K562 (cell line): ENCODE data around the gene MAP2K7. TPM values are rescaled to one million over a fixed set of nuclear protein-coding genes. Genes with fewer than 3 reads are reported as not detected.

Source experiments
- ATF6 ChIP-seq: sonication (generic); formaldehyde crosslinking; IDR thresholded peaks from 2 replicates; pipeline ENCODE4 v1.4.0; 2020; ENCODE audit warnings: mild to moderate bottlenecking, missing genetic modification reagents
- BRD4 ChIP-seq: fragments of 200-600 bp; sonication (generic); IDR thresholded peaks from 2 replicates; pipeline ENCODE4 v1.6.1; 2017; ENCODE audit warnings: inconsistent platforms
- C11orf30 ChIP-seq: fragments of 450-650 bp; IDR thresholded peaks from 2 replicates; pipeline ENCODE4 v1.6.1; 2016; ENCODE audit warnings: low read depth, mild to moderate bottlenecking
- CEBPG ChIP-seq, 3 experiments: fragments of 200-800 bp in 1 of 3; sonication (Bioruptor generic) in 1 of 3; sonication (generic) in 1 of 3; formaldehyde crosslinking in 1 of 3; IDR thresholded peaks in 2 of 3; conservative IDR thresholded peaks in 1 of 3; 2 replicates each; pipeline versions ENCODE4 v1.6.1 to v1.8.0; 2016 to 2022; ENCODE audit warnings: missing compliant biosample characterization in 2 of 3, missing genetic modification characterization in 2 of 3, mild to moderate bottlenecking in 1 of 3, missing genetic modification reagents in 1 of 3
- ESRRB ChIP-seq: fragments of 250-450 bp; sonication (Bioruptor Pico); IDR thresholded peaks from 2 replicates; pipeline ENCODE4 v1.5.0; 2020; ENCODE audit warnings: mild to moderate bottlenecking, moderate library complexity, borderline replicate concordance
- HCFC1 ChIP-seq: IDR thresholded peaks from 2 replicates; pipeline ENCODE4 v1.6.1; 2012; ENCODE audit warnings: low read depth, low read length, improper control_type of control experiment
- MXI1 ChIP-seq: IDR thresholded peaks from 2 replicates; pipeline ENCODE4 v1.6.1; 2011; ENCODE audit warnings: low read depth, mild to moderate bottlenecking, improper control_type of control experiment, low read length
- NR0B1 ChIP-seq: fragments of 450-650 bp; IDR thresholded peaks from one replicate; pipeline ENCODE4 v1.6.1; 2018; ENCODE audit warnings: mild to moderate bottlenecking, moderate library complexity; ENCODE audit not compliant: partially characterized antibody
- PCBP2 ChIP-seq: fragments of 200-400 bp; formaldehyde crosslinking; IDR thresholded peaks from 2 replicates; pipeline ENCODE4 v1.6.1; 2018; ENCODE audit warnings: low read length, low read depth, mild to moderate bottlenecking, moderate library complexity; ENCODE audit not compliant: poor library complexity, severe bottlenecking
- RBFOX2 ChIP-seq: fragments of 200-400 bp; formaldehyde crosslinking; IDR thresholded peaks from 2 replicates; pipeline ENCODE4 v1.6.1; 2017; ENCODE audit warnings: low read depth, mild to moderate bottlenecking, low read length, moderate library complexity
- SETDB1 ChIP-seq: IDR thresholded peaks from one replicate; pipeline ENCODE4 v1.6.1; 2012; ENCODE audit warnings: low read length, control low read depth, inconsistent platforms
- SMC3 ChIP-seq: conservative IDR thresholded peaks from 2 replicates; pipeline ENCODE4 v1.6.1; 2011; ENCODE audit warnings: low read depth, low read length, improper control_type of control experiment; ENCODE audit not compliant: insufficient read depth
- TBP ChIP-seq: optimal IDR thresholded peaks from 2 replicates; pipeline ENCODE3; 2011; ENCODE audit warnings: low read depth, low read length, improper control_type of control experiment
- USF2 ChIP-seq: sonication (generic); formaldehyde crosslinking; IDR thresholded peaks from 2 replicates; pipeline ENCODE4 v1.5.0; 2020; ENCODE audit warnings: missing genetic modification reagents
- ZC3H11A ChIP-seq: IDR thresholded peaks from 2 replicates; pipeline ENCODE4 v1.6.1; 2012; ENCODE audit warnings: low read depth, low read length, improper control_type of control experiment
- ZC3H4 ChIP-seq: sonication (generic); formaldehyde crosslinking; IDR thresholded peaks from 2 replicates; pipeline ENCODE4 v1.9.0; 2021; ENCODE audit warnings: missing genetic modification reagents, borderline replicate concordance
- ZFP36 ChIP-seq: fragments of 150-350 bp; IDR thresholded peaks from 2 replicates; pipeline ENCODE4 v1.6.1; 2018; ENCODE audit warnings: low read length, low read depth; ENCODE audit not compliant: partially characterized antibody
- ZFX ChIP-seq: sonication (generic); formaldehyde crosslinking; IDR thresholded peaks from 2 replicates; pipeline ENCODE4 v1.8.0; 2022; ENCODE audit warnings: mild to moderate bottlenecking, missing genetic modification reagents, moderate library complexity
- ZNF12 ChIP-seq: sonication (generic); formaldehyde crosslinking; IDR thresholded peaks from 2 replicates; pipeline ENCODE4 v1.4.0; 2020; ENCODE audit warnings: mild to moderate bottlenecking, missing genetic modification reagents
- ZNF224 ChIP-seq: sonication (generic); formaldehyde crosslinking; IDR thresholded peaks from 2 replicates; pipeline ENCODE4 v1.8.0; 2022; ENCODE audit warnings: mild to moderate bottlenecking, missing genetic modification reagents
- ZNF347 ChIP-seq: fragments of 450-650 bp; formaldehyde crosslinking; IDR thresholded peaks from 2 replicates; pipeline ENCODE4 v1.4.0; 2020; ENCODE audit warnings: low read depth, mild to moderate bottlenecking, moderate library complexity
- ZNF431 ChIP-seq: sonication (generic); formaldehyde crosslinking; IDR thresholded peaks from 2 replicates; pipeline ENCODE4 v1.8.0; 2022; ENCODE audit warnings: mild to moderate bottlenecking, missing genetic modification reagents
- ZNF584 ChIP-seq: fragments of 200-800 bp; sonication (Bioruptor generic); IDR thresholded peaks from 2 replicates; pipeline ENCODE4 v1.6.1; 2016; ENCODE audit warnings: low read depth, mild to moderate bottlenecking, missing genetic modification characterization, missing compliant biosample characterization
- ZNF586 ChIP-seq: fragments of 450-650 bp; formaldehyde crosslinking; conservative IDR thresholded peaks from 2 replicates; pipeline ENCODE4 v1.4.0; 2020; ENCODE audit warnings: mild to moderate bottlenecking, moderate library complexity
- ZNF766 ChIP-seq: fragments of 200-800 bp; sonication (Bioruptor generic); conservative IDR thresholded peaks from 2 replicates; pipeline ENCODE4 v1.6.1; 2016; ENCODE audit warnings: missing genetic modification characterization, missing compliant biosample characterization
- polyA plus RNA-seq, 8 experiments: library from polyadenylated mRNA; depleted of rRNA in 4 of 8; stranded (reverse) in 5 of 8; unstranded in 3 of 8; fragments of >200 nt; fragmentation: Nextera tagmentation in 2 of 8; fragmentation: Illumina TruSeq in 1 of 8; extraction: Ambion mirVana in 2 of 8; extraction: Trizol in 1 of 8; gene quantifications; 2 replicates each; pipeline versions ENCODE4 v1.2.1 to v1.2.3, GENCODE V29; 2011 to 2014; ENCODE audit warnings: inconsistent platforms in 1 of 8, missing spikeins in 1 of 8
- total RNA-seq, 7 experiments: library from RNA; depleted of rRNA in 6 of 7; stranded (reverse); fragments of >200 nt in 6 of 7; fragmentation: Illumina TruSeq in 2 of 7; extraction: Trizol in 2 of 7; gene quantifications; 2 replicates each; pipeline versions ENCODE4 v1.2.1 to v1.2.3, GENCODE V29; 2011 to 2021; ENCODE audit warnings: low replicate concordance in 1 of 7

The MAP2K7 gene
- total and polyA plus RNA-seq, 9 of the 15 experiments (the other 6 are each of a cell fraction or from before 2014, with no cell fraction given) = 0.51 to 45.8 (median 14.1) TPM

- TF ChIP-seq NR0B1 (no peak), C11orf30 (no peak), CEBPG (CRISPR knock-in tag; IDR thresholded peaks at IDR 0.05) (no peak), CEBPG (tag; conservative IDR thresholded peaks at IDR 0.05 in 1 of 2, IDR thresholded peaks at IDR 0.05 in 1 of 2) (no peak), ESRRB (CRISPR knock-in tag) (no peak), MXI1 (no peak; the same call in 1 of the 2 replicates), ZNF431 (CRISPR knock-in tag) (no peak), ZC3H11A (no peak), TBP (peak; percentile 52), PCBP2 (no peak), ZNF766 (CRISPR knock-in tag) (no peak), ATF6 (no peak), ZNF584 (CRISPR knock-in tag) (no peak), ZFX (peak; percentile 67), ZC3H4 (CRISPR knock-in tag) (no peak), BRD4 (no peak), ZNF12 (CRISPR knock-in tag) (peak; percentile 79; the same call in 1 of the 2 replicates), RBFOX2 (peak; percentile 10), USF2 (CRISPR knock-in tag) (no peak), ZNF224 (CRISPR knock-in tag) (no peak), ZNF586 (CRISPR knock-in tag) (no peak), HCFC1 (no peak), SMC3 (no peak), ZFP36 (no peak), ZNF347 (no peak), SETDB1 (no peak)
Measured at GRCh38 chr19:7920519-7921301, 17.0 kb downstream of the MAP2K7 start (continued).
